Cardiac muscle cell (in vitro differentiated cells and primary cell): ENCODE results near the gene CLTC. TPM values are rescaled to one million over a fixed set of nuclear protein-coding genes. Genes with fewer than 3 reads are reported as not detected.

Experiments
- DNase-seq, 2 donors: peaks; one replicate each; pipeline versions ENCODE4 v3.0.0 to v3.0.0-alpha.2; 2010 to 2017; ENCODE audit warnings: low read depth in 1 of 2, low spot score in 1 of 2
- H3K27ac ChIP-seq: fragments of 200-600 bp; sonication (generic); 2 replicates; pipeline ENCODE4 v1.5.1; 2016
- H3K27me3 ChIP-seq: fragments of 200-600 bp; sonication (generic); 2 replicates; pipeline ENCODE4 v1.6.0; 2016; ENCODE audit warnings: control low read depth
- H3K36me3 ChIP-seq: fragments of 200-600 bp; sonication (generic); 2 replicates; pipeline ENCODE4 v1.5.1; 2016; ENCODE audit warnings: control low read depth
- H3K4me1 ChIP-seq: fragments of 200-600 bp; sonication (generic); 2 replicates; pipeline ENCODE4 v1.8.1; 2017; ENCODE audit warnings: low read depth, mild to moderate bottlenecking, mixed run types
- H3K4me3 ChIP-seq: fragments of 200-600 bp; sonication (generic); 2 replicates; pipeline ENCODE4 v1.5.1; 2016; ENCODE audit warnings: mild to moderate bottlenecking
- H3K9me3 ChIP-seq: fragments of 200-600 bp; sonication (generic); 2 replicates; pipeline ENCODE4 v1.5.1; 2017; ENCODE audit warnings: low read depth, mild to moderate bottlenecking, control low read depth
- polyA plus RNA-seq: library from polyadenylated mRNA; unstranded; fragments of >200 nt; fragmentation: Nextera tagmentation; extraction: Ambion mirVana; gene quantifications from 2 replicates; pipeline ENCODE4 v1.2.1, GENCODE V29; 2016
- total RNA-seq: library from RNA; depleted of rRNA; stranded (reverse); fragments of >200 nt; gene quantifications from 2 replicates; pipeline ENCODE4 v1.2.3, GENCODE V29; 2016
- TF ChIP-seq, protein P1 (sequence below): IDR thresholded peaks from 2 replicates; pipeline ENCODE4 v1.5.1; 2012; ENCODE audit warnings: low read depth, mild to moderate bottlenecking, low read length

CLTC gene
- total and polyA plus RNA-seq, 2 experiments from 2014 or later, result 172 to 275 TPM

DNA sequence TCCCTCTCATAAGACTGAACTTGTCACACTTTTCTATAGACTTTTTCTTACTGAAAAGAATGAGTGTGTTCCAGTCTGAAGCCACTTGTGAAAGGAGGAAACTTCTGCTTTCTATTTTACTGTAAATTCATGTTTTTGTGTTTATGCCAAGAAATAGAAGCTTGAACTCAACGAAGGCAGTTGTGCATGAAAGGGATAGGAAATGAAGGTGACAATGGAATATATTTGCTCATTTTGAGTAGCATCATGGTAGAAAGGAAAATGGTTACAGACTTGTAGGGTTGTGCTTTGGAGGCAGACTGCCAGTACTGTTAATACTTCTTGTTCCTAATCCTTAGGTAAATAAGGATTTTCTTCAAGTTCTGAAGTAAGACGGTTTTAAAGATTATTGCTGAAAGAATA, 8.1 kb downstream of the CLTC start:
- TF ChIP-seq, protein P1, sequence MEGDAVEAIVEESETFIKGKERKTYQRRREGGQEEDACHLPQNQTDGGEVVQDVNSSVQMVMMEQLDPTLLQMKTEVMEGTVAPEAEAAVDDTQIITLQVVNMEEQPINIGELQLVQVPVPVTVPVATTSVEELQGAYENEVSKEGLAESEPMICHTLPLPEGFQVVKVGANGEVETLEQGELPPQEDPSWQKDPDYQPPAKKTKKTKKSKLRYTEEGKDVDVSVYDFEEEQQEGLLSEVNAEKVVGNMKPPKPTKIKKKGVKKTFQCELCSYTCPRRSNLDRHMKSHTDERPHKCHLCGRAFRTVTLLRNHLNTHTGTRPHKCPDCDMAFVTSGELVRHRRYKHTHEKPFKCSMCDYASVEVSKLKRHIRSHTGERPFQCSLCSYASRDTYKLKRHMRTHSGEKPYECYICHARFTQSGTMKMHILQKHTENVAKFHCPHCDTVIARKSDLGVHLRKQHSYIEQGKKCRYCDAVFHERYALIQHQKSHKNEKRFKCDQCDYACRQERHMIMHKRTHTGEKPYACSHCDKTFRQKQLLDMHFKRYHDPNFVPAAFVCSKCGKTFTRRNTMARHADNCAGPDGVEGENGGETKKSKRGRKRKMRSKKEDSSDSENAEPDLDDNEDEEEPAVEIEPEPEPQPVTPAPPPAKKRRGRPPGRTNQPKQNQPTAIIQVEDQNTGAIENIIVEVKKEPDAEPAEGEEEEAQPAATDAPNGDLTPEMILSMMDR, result no peak
- DNase-seq, result no peak
- no peak overlapping the region for H3K27ac ChIP-seq
- H3K27me3 ChIP-seq, result no peaks in the 10 kb centered on the region
- no peak overlapping the region for H3K4me3 ChIP-seq
- H3K4me1 ChIP-seq, result peaks cover 9% of the 10 kb centered on the region
- H3K9me3 ChIP-seq, result no peaks in the 10 kb centered on the region
- no peaks in the 10 kb centered on the region for H3K36me3 ChIP-seq

DNA sequence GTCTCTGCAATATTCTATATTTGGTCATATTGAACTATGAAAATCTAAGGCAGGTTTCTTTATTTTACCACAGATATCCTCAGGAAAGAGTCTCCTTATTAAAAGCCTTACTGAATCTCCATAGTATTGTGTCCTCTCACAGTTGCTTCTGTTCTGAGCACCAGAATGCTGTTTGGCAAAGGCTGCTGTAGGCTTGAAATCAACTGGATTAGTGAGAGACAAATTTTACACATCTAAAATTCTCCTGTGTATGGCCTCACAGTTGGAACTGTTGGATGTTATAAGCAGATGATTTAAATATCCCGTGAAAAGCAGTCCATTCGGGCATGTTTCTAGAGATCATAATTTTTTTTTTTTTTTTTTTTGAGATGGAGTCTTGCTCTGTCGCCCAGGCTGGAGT, 9.5 kb downstream of the CLTC start:
- DNase-seq, result no peak

DNA sequence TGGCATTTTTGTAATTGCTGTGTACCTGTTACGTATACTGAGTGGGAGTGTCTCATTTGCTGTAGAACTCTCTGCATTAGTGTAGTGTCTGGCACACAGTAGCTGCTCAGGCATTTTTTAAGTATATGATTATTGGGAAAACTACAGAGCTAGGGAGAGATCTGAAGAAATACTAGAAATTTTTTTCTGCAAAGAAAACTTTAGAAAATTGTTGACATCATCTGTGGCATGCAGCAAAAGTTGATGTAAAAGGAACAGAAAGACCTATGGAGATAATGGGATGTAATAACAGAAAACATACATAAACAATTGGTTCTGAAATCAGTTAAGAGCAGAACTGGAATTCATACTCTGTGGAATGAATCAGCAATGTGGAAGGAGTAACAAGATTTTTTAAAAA, 11.6 kb downstream of the CLTC start:
- no peak for DNase-seq
- TF ChIP-seq, protein P1, result no peak
- no peaks in the 10 kb centered on the region for H3K9me3 ChIP-seq
- no peaks in the 10 kb centered on the region for H3K4me1 ChIP-seq
- H3K27ac ChIP-seq, result no peak overlapping the region
- H3K4me3 ChIP-seq, result no peak overlapping the region
- no peaks in the 10 kb centered on the region for H3K36me3 ChIP-seq
- H3K27me3 ChIP-seq, result no peaks in the 10 kb centered on the region

More for the DNA sequence above, 9.5 kb downstream of the CLTC start:
- Histone ChIP-seq H3K27me3 (no peaks in the 10 kb centered on the region), H3K27ac (no peak overlapping the region), H3K9me3 (no peaks in the 10 kb centered on the region), H3K4me3 (no peak overlapping the region), H3K4me1 (no peaks in the 10 kb centered on the region), H3K36me3 (no peaks in the 10 kb centered on the region)
- TF ChIP-seq, protein P1, result no peak

DNA sequence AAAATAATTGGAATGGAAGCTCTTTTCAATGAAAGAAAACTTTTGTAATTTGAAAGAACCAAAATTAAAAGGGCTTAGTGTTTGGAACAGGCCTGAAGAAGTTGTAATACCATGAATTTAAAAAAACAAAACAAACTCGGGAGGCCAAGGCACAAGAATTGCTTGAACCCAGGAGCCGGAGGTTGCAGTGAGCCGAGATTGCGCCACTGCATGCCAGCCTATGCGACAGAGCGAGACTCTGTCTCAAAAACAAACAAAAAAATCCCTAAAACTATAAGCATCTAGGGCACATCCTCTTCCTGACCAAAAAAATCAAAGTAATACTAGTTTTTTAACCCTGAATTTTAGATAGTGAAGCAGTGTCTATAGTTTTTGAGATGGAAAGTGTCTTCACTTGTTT, 12.7 kb downstream of the CLTC start:
- Histone ChIP-seq H3K4me3 (no peak overlapping the region), H3K4me1 (no peaks in the 10 kb centered on the region), H3K27ac (no peak overlapping the region), H3K36me3 (no peaks in the 10 kb centered on the region), H3K9me3 (no peaks in the 10 kb centered on the region), H3K27me3 (no peaks in the 10 kb centered on the region)
- no peak for DNase-seq
- TF ChIP-seq, protein P1, result no peak

DNA sequence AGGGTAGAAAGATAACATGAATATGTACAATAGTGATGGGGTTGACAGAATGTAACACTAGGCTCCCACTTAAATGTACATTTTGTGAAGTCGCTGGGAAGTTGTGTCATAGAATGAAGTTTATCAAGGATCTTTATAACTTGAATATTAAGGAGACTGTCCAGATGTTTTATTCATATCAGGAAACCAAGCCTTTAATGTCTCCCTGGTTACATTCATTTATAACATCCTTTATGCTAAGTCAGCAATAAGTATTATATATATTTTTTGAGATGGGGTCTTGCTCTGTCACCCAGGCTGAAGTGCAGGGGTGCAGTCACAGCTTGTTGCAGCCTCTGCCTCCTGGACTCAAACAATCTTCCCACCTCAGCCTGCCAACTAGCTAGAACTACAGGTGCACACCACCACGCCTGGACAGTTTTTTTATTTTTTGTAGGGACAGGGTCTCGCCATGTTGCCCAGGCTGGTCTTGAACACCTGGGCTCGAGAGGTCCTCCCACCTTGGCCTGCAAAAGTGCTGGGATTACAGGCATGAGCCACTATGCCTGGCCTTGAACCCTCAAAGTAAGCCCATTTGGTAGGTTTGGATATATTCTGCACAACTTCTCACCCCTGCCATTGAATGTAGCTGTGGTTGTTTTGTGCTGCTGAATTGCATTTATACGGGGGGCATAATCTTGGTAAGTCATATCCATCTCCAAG, 14.1 kb downstream of the CLTC start:
- DNase-seq, result no peak
- Histone ChIP-seq H3K27me3 (no peaks in the 10 kb centered on the region), H3K36me3 (no peaks in the 10 kb centered on the region), H3K4me3 (no peak overlapping the region), H3K27ac (peak overlapping the region; percentile 32), H3K9me3 (no peaks in the 10 kb centered on the region), H3K4me1 (peaks cover 3% of the 10 kb centered on the region)
- TF ChIP-seq, protein P1, result no peak
